ENCODE data around the gene SEPTIN1.

SEPTIN1 gene

GRCh38 chr16:30407102-30407803, 24.9 kb upstream of the SEPTIN1 start, which contains the start of gene ZNF771:
TSS of gene ZNF771 (plus strand) at chr16:30407606. CDS start at chr16:30408054, 448 bp downstream.
- Histone ChIP-seq H2AFZ (ENCODE audit: low read length) (peak within 1 kb of the TSS; percentile 89), H3K36me3 (ENCODE audit: insufficient read depth, low read length) (no peaks in the 10 kb centered on the region; the same call in 1 of the 2 replicates), H4K20me1 (ENCODE audit: insufficient read depth, low read length, poor library complexity, severe bottlenecking) (peaks cover 9% of the 10 kb centered on the region), H3K79me2 (ENCODE audit: insufficient read depth, low read length) (peaks cover 28% of the 10 kb centered on the region), H3K4me1 (ENCODE audit: insufficient read depth, low read length, poor library complexity, severe bottlenecking) (peaks cover 34% of the 10 kb centered on the region), H3K9ac (ENCODE audit: low read depth, low read length, poor library complexity, severe bottlenecking) (peak within 1 kb of the TSS; percentile 73), H3K4me3 (ENCODE audit: low read length, poor library complexity, severe bottlenecking) (peak within 1 kb of the TSS; percentile 84), H3F3A (ENCODE audit: low read depth) (peaks cover 9% of the 10 kb centered on the region; the same call in 1 of the 2 replicates), H3K9me3 (ENCODE audit: insufficient read depth, low read depth, low read length) (no peaks in the 10 kb centered on the region), H3K9me2 (replicated peaks; ENCODE audit: low read depth, low read length) (no peaks in the 10 kb centered on the region), H3K27me3 (ENCODE audit: insufficient read depth, low read length, poor library complexity, severe bottlenecking) (no peaks in the 10 kb centered on the region), H3K4me2 (ENCODE audit: low read depth, low read length, poor library complexity, severe bottlenecking) (peak within 1 kb of the TSS; percentile 98)
- TF ChIP-seq, protein P1, sequence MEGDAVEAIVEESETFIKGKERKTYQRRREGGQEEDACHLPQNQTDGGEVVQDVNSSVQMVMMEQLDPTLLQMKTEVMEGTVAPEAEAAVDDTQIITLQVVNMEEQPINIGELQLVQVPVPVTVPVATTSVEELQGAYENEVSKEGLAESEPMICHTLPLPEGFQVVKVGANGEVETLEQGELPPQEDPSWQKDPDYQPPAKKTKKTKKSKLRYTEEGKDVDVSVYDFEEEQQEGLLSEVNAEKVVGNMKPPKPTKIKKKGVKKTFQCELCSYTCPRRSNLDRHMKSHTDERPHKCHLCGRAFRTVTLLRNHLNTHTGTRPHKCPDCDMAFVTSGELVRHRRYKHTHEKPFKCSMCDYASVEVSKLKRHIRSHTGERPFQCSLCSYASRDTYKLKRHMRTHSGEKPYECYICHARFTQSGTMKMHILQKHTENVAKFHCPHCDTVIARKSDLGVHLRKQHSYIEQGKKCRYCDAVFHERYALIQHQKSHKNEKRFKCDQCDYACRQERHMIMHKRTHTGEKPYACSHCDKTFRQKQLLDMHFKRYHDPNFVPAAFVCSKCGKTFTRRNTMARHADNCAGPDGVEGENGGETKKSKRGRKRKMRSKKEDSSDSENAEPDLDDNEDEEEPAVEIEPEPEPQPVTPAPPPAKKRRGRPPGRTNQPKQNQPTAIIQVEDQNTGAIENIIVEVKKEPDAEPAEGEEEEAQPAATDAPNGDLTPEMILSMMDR (conservative IDR thresholded peaks at IDR 0.05; ENCODE audit: low read length), result peak; percentile 21; the same call in 1 of the 2 replicates
- no peak for TF ChIP-seq EZH2phosphoT487 (IDR thresholded peaks at IDR 0.05; ENCODE audit: borderline replicate concordance)

DNA sequence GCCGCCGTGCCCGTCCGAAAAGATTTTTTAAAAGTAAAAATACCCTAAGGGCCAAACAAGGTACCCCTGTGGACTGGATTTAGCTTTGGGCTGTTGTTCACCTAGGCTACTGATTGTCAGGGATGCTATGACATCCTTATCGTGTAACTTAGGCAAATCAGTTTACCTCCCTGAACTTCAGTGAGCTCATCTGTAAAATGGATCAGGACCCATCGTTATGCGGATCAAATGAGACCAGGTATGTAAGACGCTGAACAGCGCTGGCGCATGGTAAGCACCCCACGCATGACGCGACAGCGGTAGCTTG, 24.4 kb upstream of the SEPTIN1 start:
- TF ChIP-seq, protein P1 (conservative IDR thresholded peaks at IDR 0.05; ENCODE audit: low read length), result no peak
- no peak for TF ChIP-seq EZH2phosphoT487 (IDR thresholded peaks at IDR 0.05; ENCODE audit: borderline replicate concordance)
- peak overlapping the region; percentile 98 for H3K4me2 ChIP-seq (ENCODE audit: low read depth, low read length, poor library complexity, severe bottlenecking)
- peaks cover 12% of the 10 kb centered on the region for H3F3A ChIP-seq (ENCODE audit: low read depth)
- peaks cover 23% of the 10 kb centered on the region for H3K79me2 ChIP-seq (ENCODE audit: insufficient read depth, low read length)
- H4K20me1 ChIP-seq (ENCODE audit: insufficient read depth, low read length, poor library complexity, severe bottlenecking), result peaks cover 7% of the 10 kb centered on the region
- H3K27me3 ChIP-seq (ENCODE audit: insufficient read depth, low read length, poor library complexity, severe bottlenecking), result no peaks in the 10 kb centered on the region
- no peaks in the 10 kb centered on the region for H3K9me3 ChIP-seq (ENCODE audit: insufficient read depth, low read depth, low read length)
- H3K4me1 ChIP-seq (ENCODE audit: insufficient read depth, low read length, poor library complexity, severe bottlenecking), result peaks cover 29% of the 10 kb centered on the region
- peak overlapping the region; percentile 73 for H3K9ac ChIP-seq (ENCODE audit: low read depth, low read length, poor library complexity, severe bottlenecking)
- peak overlapping the region; percentile 89 for H2AFZ ChIP-seq (ENCODE audit: low read length)
- H3K36me3 ChIP-seq (ENCODE audit: insufficient read depth, low read length), result no peaks in the 10 kb centered on the region; the same call in 1 of the 2 replicates
- H3K9me2 ChIP-seq (replicated peaks; ENCODE audit: low read depth, low read length), result no peaks in the 10 kb centered on the region
- peak overlapping the region; percentile 84 for H3K4me3 ChIP-seq (ENCODE audit: low read length, poor library complexity, severe bottlenecking)

- H3K4me1 ChIP-seq (ENCODE audit: insufficient read depth, low read length, poor library complexity, severe bottlenecking), result peaks cover 40% of the 10 kb centered on the region
- H3K9me3 ChIP-seq (ENCODE audit: insufficient read depth, low read depth, low read length), result no peaks in the 10 kb centered on the region
- no peak overlapping the region for H2AFZ ChIP-seq (ENCODE audit: low read length)
- H3K9ac ChIP-seq (ENCODE audit: low read depth, low read length, poor library complexity, severe bottlenecking), result no peak overlapping the region
- H3K4me3 ChIP-seq (ENCODE audit: low read length, poor library complexity, severe bottlenecking), result no peak overlapping the region
- TF ChIP-seq, protein P1 (conservative IDR thresholded peaks at IDR 0.05; ENCODE audit: low read length), result no peak
- TF ChIP-seq EZH2phosphoT487 (IDR thresholded peaks at IDR 0.05; ENCODE audit: borderline replicate concordance), result no peak
- peaks cover 32% of the 10 kb centered on the region for H3F3A ChIP-seq (ENCODE audit: low read depth)
- H4K20me1 ChIP-seq (ENCODE audit: insufficient read depth, low read length, poor library complexity, severe bottlenecking), result peaks cover 4% of the 10 kb centered on the region
- peaks cover 23% of the 10 kb centered on the region for H3K79me2 ChIP-seq (ENCODE audit: insufficient read depth, low read length)
- H3K36me3 ChIP-seq (ENCODE audit: insufficient read depth, low read length), result peaks cover 8% of the 10 kb centered on the region; the same call in 1 of the 2 replicates
- no peak overlapping the region for H3K4me2 ChIP-seq (ENCODE audit: low read depth, low read length, poor library complexity, severe bottlenecking)
- no peaks in the 10 kb centered on the region for H3K27me3 ChIP-seq (ENCODE audit: insufficient read depth, low read length, poor library complexity, severe bottlenecking)
- H3K9me2 ChIP-seq (replicated peaks; ENCODE audit: low read depth, low read length), result no peaks in the 10 kb centered on the region
Observed at GRCh38 chr16:30401768-30402425, 19.5 kb upstream of the SEPTIN1 start.
